Body of pancreas (tissue), 4 donors: ENCODE measurements around the gene RAB20.

Source experiments
- CTCF ChIP-seq, 7 experiments: fragments of 450-650 bp in 4 of 7; fragments of 200-600 bp in 3 of 7; sonication (generic) in 3 of 7; IDR thresholded peaks; one replicate each; pipeline ENCODE4 v1.5.1; 2016 to 2019; ENCODE audit warnings: antibody characterized with exemption in 7 of 7
- POLR2A ChIP-seq, 3 donors: fragments of 450-650 bp; IDR thresholded peaks; one replicate each; pipeline ENCODE4 v1.6.1; 2016; ENCODE audit warnings: antibody characterized with exemption in 3 of 3, mild to moderate bottlenecking in 2 of 3

- TF ChIP-seq CTCF (IDR thresholded peaks at IDR 0.05) = no peak
- TF ChIP-seq POLR2A (IDR thresholded peaks at IDR 0.05) = no peak
Measured at GRCh38 chr13:110559986-110560385, 1.5 kb downstream of the RAB20 start.
